ENCODE results near the gene TENM3.
A peak's percentile ranks its signal among the peaks of the same experiment; 100 is the strongest.

The TENM3 gene

GRCh38 chr4:182704077-182704476 is 460.9 kb downstream of the TENM3 start:
- DNase-seq = no peak

GRCh38 chr4:182704948-182705347 is 461.7 kb downstream of the TENM3 start:
- DNase-seq = no peak

GRCh38 chr4:182705389-182705788 is 462.2 kb downstream of the TENM3 start:
- DNase-seq = no peak

- no peak for DNase-seq
Measured at GRCh38 chr4:182711211-182711610, 468.0 kb downstream of the TENM3 start.

- no peak for DNase-seq
Measured at GRCh38 chr4:182715548-182715947, 472.3 kb downstream of the TENM3 start.

GRCh38 chr4:182716192-182716591 is 473.0 kb downstream of the TENM3 start:
- peak; percentile 1 for DNase-seq

- no peak for DNase-seq
Measured at GRCh38 chr4:182717788-182718583, 474.8 kb downstream of the TENM3 start.

- DNase-seq = peak; percentile 42
Measured at GRCh38 chr4:182724414-182724813, 481.2 kb downstream of the TENM3 start.

GRCh38 chr4:182729516-182729915 is 486.3 kb downstream of the TENM3 start:
- DNase-seq = peak; percentile 0

GRCh38 chr4:182730791-182731190 is 487.6 kb downstream of the TENM3 start:
- DNase-seq = no peak

GRCh38 chr4:182736207-182736606 is 493.0 kb downstream of the TENM3 start:
- peak; percentile 77 for DNase-seq

- peak; percentile 15 for DNase-seq
Measured at GRCh38 chr4:182738283-182739047, 495.3 kb downstream of the TENM3 start.

GRCh38 chr4:182740256-182740655 is 497.1 kb downstream of the TENM3 start:
- no peak for DNase-seq

- no peak for DNase-seq
Measured at GRCh38 chr4:182741054-182741453, 497.9 kb downstream of the TENM3 start.

- no peak for DNase-seq
Measured at GRCh38 chr4:182741914-182742313, 498.7 kb downstream of the TENM3 start.

GRCh38 chr4:182743815-182744214 is 500.6 kb downstream of the TENM3 start:
- DNase-seq = no peak

- DNase-seq = peak; percentile 52
Measured at GRCh38 chr4:182745237-182745636, 502.0 kb downstream of the TENM3 start.

- DNase-seq = no peak
Measured at GRCh38 chr4:182746876-182747275, 503.7 kb downstream of the TENM3 start.

GRCh38 chr4:182748283-182748682 is 505.1 kb downstream of the TENM3 start:
- DNase-seq = no peak

- no peak for DNase-seq
Measured at GRCh38 chr4:182748949-182749348, 505.7 kb downstream of the TENM3 start.

- DNase-seq = no peak
Measured at GRCh38 chr4:182749667-182750167, 506.5 kb downstream of the TENM3 start.

- DNase-seq = no peak
Measured at GRCh38 chr4:182752158-182752910, 509.1 kb downstream of the TENM3 start.

- no peak for DNase-seq
Measured at GRCh38 chr4:182754895-182755294, 511.7 kb downstream of the TENM3 start.
